ENCODE measurements around the gene TSFM.
"Not testable (repeated sequence)": the region's sequence is repeated elsewhere in the genome, so short reads cannot be mapped to it uniquely, and the experiment has no call there.

TSFM gene

DNA sequence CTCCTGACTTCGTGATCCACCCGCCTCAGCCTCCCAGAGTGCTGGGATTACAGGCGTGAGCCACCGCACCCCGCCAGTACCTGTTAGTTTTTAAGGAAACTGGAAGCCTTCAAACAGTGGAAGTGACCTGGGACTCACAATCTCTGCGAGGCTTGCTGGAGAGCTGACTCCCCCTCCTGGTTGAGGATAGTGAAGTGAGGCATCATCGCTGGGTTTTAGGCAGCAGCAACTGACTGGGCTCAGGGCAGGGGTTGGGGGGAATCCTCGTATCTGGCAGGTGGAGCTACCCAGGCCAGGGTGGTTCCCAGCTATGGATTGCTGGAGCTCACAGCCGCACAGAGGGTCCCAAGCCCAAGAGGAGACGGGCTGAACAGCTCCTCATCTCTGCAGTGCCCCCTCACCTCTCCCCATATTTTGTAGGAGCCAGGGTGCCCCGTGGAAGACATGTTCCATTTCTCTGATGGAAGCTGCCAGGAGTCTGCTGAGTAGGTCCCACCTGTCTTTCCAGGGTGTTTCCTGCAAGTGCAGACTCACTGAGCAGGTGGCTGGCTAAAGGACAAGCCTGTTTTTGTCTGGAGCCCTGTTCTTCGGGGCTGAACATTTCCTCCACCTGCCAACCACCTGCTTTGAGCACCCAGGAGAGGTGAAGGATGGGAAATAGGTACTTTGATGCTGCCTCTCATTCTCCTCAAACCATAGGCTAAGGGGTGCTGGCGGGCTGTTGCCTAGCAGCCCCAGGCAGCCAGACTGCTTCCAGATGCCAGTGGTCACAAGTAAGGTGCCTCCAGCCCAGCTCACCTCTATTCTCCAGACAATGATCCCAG lies 32.8 kb downstream of the TSFM start:
- TF ChIP-seq, protein P1, sequence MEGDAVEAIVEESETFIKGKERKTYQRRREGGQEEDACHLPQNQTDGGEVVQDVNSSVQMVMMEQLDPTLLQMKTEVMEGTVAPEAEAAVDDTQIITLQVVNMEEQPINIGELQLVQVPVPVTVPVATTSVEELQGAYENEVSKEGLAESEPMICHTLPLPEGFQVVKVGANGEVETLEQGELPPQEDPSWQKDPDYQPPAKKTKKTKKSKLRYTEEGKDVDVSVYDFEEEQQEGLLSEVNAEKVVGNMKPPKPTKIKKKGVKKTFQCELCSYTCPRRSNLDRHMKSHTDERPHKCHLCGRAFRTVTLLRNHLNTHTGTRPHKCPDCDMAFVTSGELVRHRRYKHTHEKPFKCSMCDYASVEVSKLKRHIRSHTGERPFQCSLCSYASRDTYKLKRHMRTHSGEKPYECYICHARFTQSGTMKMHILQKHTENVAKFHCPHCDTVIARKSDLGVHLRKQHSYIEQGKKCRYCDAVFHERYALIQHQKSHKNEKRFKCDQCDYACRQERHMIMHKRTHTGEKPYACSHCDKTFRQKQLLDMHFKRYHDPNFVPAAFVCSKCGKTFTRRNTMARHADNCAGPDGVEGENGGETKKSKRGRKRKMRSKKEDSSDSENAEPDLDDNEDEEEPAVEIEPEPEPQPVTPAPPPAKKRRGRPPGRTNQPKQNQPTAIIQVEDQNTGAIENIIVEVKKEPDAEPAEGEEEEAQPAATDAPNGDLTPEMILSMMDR (IDR thresholded peaks at IDR 0.05; ENCODE audit: insufficient read depth, low read length, poor library complexity, severe bottlenecking), result no peak
- no peak for DNase-seq (ENCODE audit: extremely low read depth, insufficient read length)
- Histone ChIP-seq H3K27me3 (replicated peaks; ENCODE audit: control insufficient read depth, insufficient read depth, low read length) (no peaks in the 10 kb centered on the region), H3K36me3 (ENCODE audit: control insufficient read depth, insufficient read depth, low read length) (peaks cover 1% of the 10 kb centered on the region; the same call in 1 of the 2 replicates), H3K4me3 (replicated peaks; ENCODE audit: low read depth, low read length) (no peak overlapping the region)

DNA sequence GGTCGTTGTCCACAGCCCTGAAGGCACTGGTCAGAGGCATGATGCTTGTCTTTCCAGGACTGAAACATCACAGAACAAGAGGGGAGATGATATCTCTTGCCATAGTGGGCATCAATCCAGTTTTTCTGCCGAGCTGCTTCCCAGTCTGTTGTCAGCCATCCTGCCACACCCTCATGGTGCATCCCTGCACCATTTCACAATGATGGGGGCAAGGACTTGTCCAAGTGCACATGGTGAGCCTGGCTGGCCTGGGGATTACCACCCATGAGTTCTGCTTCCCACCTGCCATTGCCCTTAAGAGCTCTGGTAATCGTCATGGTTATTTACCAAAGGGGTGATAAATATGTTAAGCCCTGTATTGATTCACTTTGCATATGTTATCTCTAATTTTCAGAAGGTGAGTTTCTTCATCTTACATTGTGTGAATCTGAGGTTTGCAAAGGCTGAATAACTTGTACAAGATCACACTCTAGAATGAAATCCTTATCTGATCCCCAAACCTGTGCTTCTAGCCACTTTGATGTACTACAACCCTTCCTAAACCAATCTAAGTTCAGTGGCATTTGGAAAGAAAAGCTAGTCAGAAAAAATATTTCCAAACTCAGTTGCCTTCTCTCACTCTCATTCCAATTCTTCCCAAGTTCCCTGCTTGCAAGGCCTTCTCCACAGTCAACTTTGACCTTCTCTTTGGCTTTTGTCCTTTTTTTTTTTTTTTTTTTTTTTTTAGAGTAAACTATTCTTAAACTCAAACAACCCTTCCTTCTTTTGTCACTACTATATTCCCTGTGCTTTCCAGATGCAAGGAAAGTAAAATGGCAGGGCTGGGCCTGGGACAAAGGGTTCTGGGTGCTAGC lies 33.6 kb downstream of the TSFM start:
- no peak for DNase-seq (ENCODE audit: extremely low read depth, insufficient read length)
- no peaks in the 10 kb centered on the region for H3K27me3 ChIP-seq (replicated peaks; ENCODE audit: control insufficient read depth, insufficient read depth, low read length)
- TF ChIP-seq, protein P1 (IDR thresholded peaks at IDR 0.05; ENCODE audit: insufficient read depth, low read length, poor library complexity, severe bottlenecking), result no peak
- peaks cover 3% of the 10 kb centered on the region for H3K36me3 ChIP-seq (ENCODE audit: control insufficient read depth, insufficient read depth, low read length)
- no peak overlapping the region for H3K4me3 ChIP-seq (replicated peaks; ENCODE audit: low read depth, low read length)

DNA sequence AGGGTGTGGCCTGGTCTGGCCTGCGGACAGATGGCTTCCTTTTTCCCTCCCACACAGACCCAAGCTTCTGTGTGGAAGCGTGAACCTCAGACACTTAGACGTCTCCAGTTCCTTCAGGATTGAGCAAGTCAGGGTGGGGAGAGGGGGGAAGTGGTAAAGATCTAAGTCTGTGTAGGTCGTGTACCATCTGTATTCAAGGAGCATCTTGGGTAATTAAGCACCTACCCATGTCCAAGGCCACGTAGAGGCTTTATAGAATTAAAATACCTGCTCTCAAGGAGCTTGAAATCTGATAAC lies 34.2 kb downstream of the TSFM start:
- Histone ChIP-seq H3K4me3 (replicated peaks; ENCODE audit: low read depth, low read length) (no peak overlapping the region), H3K27me3 (replicated peaks; ENCODE audit: control insufficient read depth, insufficient read depth, low read length) (no peaks in the 10 kb centered on the region), H3K36me3 (ENCODE audit: control insufficient read depth, insufficient read depth, low read length) (peaks cover 8% of the 10 kb centered on the region)
- TF ChIP-seq, protein P1 (IDR thresholded peaks at IDR 0.05; ENCODE audit: insufficient read depth, low read length, poor library complexity, severe bottlenecking), result no peak
- no peak for DNase-seq (ENCODE audit: extremely low read depth, insufficient read length)

DNA sequence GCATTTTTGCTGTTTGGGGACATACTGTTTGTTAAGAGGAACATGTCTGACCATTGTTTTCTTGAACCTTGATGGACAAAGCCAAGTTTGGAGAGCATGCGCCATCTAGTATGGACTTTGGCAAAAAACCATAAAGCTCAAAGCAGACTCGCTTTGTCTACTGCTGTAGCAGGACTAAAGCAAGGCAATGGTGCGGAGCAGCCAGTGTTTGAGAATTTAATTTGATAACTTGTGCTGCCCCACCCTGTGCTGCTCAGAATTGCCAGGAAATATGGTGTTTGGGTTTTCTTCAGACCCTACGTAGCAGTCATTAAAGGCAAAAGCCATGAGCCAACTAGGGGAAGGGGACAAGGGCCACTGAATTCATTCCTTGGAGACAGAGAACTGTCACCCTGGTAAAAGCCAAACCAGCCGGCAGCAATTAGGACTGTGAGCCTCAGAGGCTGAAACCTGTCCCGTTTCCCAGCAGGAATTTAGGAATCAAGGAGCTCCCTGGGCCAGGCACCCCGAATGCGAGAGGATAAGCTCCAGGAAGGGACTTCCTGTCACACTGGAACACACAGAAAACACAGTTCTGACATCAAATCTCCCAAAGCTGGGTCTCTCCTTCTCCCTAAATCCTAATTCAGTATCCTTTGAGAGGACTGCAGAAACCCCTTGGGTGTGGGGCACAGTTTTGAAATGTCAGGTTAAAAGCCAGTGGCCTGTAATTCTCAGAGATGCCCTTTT lies 34.8 kb downstream of the TSFM start:
- H3K36me3 ChIP-seq (ENCODE audit: control insufficient read depth, insufficient read depth, low read length), result peaks cover 11% of the 10 kb centered on the region
- H3K4me3 ChIP-seq (replicated peaks; ENCODE audit: low read depth, low read length), result no peak overlapping the region
- no peak for DNase-seq (ENCODE audit: extremely low read depth, insufficient read length)

DNA sequence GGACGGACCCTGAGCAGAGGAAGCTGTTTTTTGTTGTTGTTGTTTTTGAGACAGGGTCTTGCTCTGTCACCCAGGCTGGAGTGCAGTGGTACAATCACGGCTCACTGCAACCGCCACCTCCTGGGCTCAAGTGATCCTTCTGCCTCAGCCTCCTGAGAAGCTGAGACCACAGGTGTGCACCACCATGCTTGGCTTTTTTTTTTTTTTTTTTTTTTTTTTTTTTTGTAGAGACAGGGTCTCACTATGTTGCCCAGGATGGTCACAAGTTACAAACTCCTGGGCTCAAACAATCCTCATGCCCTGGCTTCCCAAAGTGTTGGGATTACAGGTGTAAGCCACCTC lies 35.4 kb downstream of the TSFM start:
- not testable (repeated sequence) for H3K27me3 ChIP-seq (replicated peaks; ENCODE audit: control insufficient read depth, insufficient read depth, low read length); DNase-seq (ENCODE audit: extremely low read depth, insufficient read length); H3K4me3 ChIP-seq (replicated peaks; ENCODE audit: low read depth, low read length)
- peaks cover 15% of the 10 kb centered on the region for H3K36me3 ChIP-seq (ENCODE audit: control insufficient read depth, insufficient read depth, low read length)

More for the DNA sequence above, 34.8 kb downstream of the TSFM start:
- TF ChIP-seq, protein P1 (IDR thresholded peaks at IDR 0.05; ENCODE audit: insufficient read depth, low read length, poor library complexity, severe bottlenecking), result no peak
- H3K27me3 ChIP-seq (replicated peaks; ENCODE audit: control insufficient read depth, insufficient read depth, low read length), result no peaks in the 10 kb centered on the region

DNA sequence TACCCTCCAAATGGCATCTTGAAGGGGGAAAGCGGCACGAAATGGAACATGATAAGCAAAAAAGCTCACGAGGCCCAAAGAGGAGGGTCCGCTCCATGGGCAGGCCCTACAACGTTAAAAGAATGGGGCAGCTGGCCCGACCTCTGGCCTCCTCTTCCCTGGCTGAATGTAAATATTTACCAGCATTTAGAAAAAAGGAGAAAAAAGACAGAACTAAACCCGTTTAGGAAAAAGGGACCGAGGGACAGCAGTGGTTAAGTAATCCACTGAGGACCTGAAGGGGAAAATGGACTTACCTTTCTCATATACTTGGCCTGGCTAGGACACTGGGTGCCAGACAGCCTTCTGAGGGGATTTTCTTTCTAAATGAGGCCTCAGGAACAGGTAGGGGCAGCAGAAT lies 37.5 kb downstream of the TSFM start:
- not testable (repeated sequence) for H3K27me3 ChIP-seq (replicated peaks; ENCODE audit: control insufficient read depth, insufficient read depth, low read length); H3K4me3 ChIP-seq (replicated peaks; ENCODE audit: low read depth, low read length); DNase-seq (ENCODE audit: extremely low read depth, insufficient read length)
- peaks cover 33% of the 10 kb centered on the region for H3K36me3 ChIP-seq (ENCODE audit: control insufficient read depth, insufficient read depth, low read length)

DNA sequence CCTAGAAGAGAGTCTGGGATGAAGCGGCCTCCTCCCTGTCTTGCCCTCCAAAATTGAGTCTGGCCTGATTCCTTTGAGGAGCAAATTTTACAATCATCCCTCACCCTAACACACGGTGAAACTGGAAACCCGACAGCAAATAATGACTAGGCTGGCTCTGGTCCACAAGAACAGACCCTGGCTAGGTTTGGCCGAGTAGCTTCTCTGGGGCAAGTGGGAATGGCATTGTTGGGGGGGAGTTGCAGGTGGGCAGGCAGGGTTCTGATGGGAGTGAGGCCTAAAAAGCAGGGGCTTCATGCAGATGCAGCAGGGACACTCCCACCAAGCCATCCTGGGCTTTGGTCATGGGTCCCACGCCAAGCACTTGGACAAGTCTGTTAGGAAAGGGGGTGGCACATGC lies 38.4 kb downstream of the TSFM start:
- not testable (repeated sequence) for DNase-seq (ENCODE audit: extremely low read depth, insufficient read length); H3K27me3 ChIP-seq (replicated peaks; ENCODE audit: control insufficient read depth, insufficient read depth, low read length); H3K4me3 ChIP-seq (replicated peaks; ENCODE audit: low read depth, low read length)
- H3K36me3 ChIP-seq (ENCODE audit: control insufficient read depth, insufficient read depth, low read length), result peaks cover 36% of the 10 kb centered on the region
